Measurements from ENCODE around the gene MTREX.
A peak's percentile ranks its signal among the peaks of the same experiment; 100 is the strongest.

Gene MTREX

DNA sequence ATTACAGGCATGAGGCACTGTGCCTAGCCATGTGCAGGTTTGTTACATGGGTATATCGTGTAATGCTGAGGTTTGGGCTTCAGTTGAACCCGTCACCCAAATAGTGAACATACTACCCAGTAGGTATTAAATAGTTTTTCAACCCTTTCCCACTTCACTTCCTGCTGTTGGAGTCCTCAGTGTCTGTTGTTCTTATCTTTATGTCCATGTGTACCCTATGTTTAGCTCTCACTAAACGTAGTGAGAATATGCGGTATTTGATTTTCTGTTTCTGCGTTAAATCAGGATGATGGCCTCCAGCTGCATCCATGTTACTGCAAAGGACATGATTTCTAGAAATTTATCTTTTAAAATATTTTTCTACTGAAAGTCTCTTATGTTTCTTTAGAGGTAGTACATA, 17.8 kb downstream of the MTREX start:
- DNase-seq: no peak

DNA sequence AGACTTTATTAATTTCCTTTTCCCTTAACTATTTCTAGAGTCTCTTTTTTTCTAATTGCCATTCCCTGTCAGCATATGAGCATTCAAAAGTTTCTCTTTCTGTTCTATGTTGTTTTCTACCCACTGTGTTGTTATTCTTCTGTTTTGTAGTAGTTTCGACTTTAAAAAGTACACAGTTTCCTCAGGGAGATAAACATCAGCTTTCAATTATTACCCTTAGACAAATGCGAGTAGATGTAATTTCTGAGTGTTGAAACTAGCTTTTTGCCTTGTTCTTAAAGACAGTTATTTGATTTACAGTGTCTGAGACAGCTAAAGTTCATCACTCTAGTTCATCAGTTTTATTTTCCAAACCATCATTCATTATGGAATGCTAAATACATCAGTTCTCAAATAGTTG, 19.5 kb downstream of the MTREX start:
- DNase-seq: no peak

DNA sequence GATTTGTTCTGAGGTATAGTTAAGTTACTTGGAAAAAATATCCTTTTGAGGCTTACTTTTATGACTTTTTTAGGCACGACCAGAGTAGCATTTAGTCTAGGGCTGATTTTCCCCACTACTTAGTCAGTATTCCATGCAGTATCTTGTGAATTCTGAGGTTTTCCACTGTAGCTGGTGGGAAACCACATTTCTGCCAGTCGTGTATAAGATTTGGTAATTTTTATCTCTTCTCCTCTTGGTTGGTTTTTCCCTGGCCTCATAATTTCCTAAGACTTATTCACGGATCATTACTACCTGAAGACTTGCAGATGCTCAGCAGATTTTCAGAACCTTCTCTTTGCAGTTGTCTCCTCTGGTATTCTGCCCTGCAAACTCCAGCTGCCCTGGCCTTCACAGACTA, 23.5 kb downstream of the MTREX start:
- no peak for DNase-seq

DNA sequence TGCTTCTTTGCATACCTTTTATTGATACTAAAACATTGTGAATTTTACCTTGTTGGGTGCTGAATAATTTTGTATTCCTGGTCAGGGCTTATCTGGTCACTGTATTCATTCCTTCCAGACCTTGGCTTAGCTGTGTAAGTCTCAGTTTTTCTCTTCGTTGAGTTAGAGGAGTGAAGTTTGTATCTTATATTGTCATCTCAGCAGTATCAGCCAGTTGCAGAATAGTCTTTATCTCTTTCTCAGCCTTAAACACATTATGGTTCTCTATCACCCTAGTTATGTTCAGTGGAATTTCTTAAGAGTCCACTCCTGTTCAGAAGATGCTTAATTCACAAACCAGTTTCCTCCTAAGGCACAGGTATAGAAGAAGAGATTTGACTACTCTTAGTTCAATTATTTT, 25.2 kb downstream of the MTREX start:
- DNase-seq: no peak

DNA sequence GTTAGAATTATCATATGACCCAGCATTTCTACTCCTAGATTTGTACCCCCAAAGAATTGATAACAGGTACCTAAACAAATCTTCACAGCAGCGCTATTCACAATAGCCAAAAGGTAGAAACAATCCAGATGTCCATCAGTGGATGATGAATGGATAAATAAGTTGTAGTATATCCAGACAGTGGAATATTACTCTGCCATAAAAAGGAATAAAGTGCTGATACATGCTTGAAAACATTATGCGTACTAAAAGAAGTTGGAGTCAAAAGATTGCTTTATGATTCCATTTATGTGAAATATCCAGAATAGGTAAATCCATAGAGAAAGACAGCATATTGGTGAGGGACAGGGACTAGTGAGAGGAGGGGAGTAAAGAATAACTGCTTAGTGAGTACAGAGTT, 26.0 kb downstream of the MTREX start:
- DNase-seq: no peak

DNA sequence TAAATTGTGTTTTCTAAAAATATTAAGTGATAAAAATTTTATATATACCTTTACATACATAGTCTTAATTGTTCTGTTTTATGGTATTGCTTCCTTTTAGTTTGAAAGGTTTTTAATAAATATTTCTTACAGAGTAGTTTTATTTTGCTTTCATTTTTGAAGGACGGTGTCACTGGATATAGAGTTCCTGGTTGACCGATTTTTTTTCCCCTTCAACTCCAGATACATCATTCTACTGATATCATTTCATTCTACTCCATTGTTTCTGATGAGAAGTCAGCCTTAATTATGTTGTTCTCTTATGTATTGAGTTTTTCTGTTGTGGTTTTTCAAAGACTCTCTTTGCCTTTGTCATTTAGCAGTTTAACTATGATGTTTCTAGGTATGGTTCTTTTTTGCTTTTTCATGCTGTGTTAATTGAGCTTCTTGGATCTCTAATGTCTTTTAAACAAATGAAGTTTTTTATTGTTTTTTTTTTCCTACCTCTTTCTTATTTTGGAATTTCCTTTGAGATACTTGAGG, 30.4 kb downstream of the MTREX start:
- DNase-seq: no peak

DNA sequence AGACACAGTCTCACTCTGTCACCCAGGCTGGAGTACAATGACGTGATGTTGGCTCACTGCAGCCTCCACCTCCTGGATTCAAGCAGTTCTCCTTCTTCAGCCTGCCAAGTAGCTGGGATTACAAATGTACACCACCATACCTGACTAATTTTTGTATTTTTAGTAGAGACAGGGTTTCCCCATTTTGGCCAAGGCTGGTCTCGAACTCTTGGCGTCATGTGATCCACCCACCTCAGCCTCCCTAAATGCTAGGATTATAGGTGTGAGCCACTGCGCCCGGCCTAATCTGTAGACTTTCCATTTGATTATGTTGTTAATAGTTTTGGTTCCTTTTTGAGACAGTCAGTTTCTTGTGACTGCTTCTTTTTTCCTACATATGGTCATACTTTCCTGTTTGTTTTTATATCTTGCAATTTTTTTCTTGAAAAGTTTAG, 31.0 kb downstream of the MTREX start:
- DNase-seq: no peak

DNA sequence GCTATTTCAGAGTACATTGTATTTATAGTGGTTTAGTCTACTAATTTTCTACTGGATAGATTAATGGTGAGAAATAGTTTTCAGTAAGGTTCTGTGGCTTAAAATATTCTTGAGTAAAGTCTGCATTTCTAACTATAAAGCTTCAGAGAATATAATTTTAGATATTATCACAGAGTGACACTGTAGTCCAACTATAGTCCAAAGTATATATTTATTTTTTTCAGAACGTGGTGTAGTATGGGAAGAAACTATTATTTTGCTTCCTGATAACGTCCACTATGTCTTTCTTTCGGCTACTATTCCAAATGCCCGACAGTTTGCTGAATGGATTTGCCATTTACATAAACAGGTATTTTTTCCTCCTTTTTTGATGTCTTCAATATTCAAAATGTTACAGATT, 35.3 kb downstream of the MTREX start:
- no peak for DNase-seq

DNA sequence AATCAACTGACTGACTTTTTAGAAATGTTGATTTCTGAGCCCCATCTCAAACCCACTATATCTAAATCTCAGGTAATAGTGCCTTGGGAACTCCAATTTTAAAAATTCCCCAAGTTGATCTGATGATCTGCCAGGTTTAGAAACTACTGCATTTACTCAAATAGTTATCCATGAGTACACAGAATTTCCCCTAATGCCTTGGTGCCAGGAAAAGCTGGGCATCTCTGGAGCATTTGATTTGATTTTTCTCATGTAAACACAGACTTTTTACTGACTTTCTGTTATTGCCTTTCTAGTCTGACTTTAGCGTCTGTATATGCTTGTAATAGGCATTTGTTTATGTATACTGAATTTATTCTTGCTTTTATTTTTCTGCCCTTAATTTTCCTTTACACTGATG, 35.8 kb downstream of the MTREX start:
- no peak for DNase-seq

DNA sequence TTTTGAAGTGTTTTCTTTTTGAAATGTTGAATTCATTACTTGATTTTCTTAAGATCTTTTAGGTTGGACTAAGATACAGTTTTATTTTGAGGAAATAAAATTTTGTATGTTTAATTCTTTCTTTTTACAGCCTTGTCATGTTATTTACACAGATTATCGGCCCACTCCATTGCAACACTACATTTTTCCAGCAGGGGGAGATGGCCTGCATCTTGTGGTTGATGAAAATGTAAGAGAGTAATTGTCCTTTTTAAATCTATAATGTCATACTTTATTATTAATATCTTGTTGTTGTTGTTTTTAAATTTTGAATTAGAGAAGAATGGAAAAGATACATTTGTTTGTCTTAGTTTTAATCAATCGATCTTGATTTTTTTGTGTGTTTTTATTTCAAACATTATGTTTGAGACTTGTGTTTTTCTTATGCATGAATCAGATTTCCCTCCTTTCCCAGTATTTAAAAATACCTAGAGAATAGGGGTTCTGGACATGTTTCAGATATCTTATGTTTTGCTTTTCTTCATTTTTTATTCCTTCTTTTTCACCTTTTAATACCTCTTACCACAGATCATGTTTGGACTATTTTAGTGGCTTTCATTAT, 36.7 kb downstream of the MTREX start:
- peak; percentile 55 for DNase-seq

DNA sequence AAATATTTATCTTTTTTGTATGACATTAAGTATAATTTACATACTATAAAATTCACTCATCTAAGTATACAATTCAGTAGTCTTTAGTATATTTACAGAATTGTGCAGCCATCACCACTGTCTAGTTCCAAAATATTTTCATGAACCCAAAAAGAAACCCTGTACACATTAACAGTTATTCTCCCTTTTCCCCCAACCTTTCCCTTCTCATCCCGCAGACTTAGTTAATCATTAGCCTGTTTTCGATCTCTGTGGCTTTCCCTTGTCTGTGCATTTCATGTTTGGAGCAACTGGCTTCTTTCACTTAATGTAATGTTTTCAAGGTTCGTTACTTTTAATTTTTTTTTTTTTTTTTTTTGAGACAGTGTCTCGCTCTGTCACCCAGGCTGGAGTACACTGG, 37.5 kb downstream of the MTREX start:
- DNase-seq: no peak

DNA sequence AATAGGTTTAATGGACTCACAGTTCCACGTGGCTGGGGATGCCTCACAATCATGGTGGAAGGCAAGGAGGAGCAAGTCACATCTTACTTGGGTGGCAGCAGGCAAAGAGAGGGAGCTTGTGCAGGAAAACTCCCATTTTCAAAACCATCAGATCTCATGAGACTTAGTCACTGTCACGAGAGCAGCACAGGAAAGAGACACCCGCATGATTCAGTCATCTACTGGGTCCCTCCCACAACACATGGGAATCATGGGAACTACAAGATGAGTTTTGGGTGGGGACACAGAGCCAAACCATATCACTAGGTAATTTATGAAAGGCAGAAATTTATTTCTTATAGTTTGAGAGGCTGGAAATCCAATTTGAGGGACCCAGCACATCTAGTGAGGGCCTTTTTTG, 40.0 kb downstream of the MTREX start:
- DNase-seq: peak; percentile 22

DNA sequence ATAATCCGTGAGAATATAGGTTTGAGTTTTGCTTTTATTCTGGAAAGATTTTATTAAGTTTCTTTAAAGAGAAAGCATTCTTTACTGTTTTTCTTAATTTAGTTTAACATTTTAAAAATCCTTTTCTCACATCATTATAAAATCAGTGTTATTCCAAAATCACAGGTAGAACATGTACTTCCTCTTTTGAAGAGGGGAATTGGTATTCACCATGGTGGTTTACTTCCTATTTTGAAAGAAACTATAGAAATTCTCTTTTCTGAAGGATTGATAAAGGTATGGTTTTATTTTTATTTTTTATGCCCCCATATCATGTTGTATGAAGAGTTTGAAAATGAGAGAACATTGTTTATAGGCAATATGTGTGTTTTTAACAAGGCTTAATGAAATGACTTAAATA, 43.0 kb downstream of the MTREX start:
- no peak for DNase-seq

DNA sequence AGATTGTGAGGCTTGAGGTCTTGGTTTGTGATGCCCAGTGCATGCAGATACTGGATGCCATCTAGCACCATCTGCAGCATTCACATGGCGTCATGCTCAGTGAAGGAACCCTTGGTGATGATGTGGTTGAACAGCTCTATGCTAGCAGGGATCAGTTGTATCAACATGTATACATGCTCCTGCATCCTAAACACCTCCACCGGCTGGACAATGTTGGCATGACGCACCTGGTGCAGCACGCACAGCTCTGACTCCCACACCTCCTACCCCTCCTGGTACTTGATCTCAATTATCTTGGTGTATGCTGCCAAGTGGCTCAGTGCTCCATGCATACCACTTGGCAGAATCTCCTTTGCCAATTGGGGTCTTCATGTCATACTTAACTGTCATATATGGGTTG, 49.1 kb downstream of the MTREX start:
- no peak for DNase-seq

DNA sequence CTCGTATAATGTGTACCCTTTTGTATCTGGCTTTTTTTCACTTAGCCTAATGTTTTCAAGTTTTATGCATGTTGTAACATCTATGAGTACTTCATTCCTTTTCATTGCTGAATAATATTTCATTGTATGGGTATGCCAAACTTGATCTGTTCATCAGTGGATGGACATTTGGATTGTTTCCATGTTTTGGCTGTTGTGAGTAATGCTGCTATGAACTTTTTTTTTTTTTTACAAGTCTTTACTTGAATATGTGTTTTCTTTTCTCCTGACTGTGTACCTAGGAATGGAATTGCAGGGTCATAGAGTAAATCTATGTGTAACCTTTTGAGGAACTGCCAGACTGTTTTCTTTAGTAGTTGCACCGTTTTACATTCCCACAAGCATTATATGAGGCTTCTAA, 52.4 kb downstream of the MTREX start:
- peak; percentile 29 for DNase-seq

DNA sequence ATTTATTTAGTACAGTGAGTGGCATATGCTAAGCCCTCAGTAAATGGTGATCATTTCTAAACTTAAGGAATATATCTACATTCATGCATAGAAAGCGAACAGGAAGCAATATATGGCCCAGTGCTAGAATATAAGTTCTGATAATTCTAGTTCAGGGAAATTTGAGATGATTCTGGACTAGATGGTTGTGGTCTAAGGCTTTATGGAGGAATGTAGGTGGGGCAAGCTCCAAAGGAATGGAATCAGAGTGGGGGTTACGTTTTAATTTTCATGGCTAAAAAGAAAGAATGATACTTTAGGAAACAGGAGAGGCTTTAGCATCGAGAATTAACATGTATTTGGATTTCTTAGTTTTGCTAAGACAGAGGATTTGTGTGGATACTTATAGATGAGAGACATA, 56.1 kb downstream of the MTREX start:
- DNase-seq: peak; percentile 38

DNA sequence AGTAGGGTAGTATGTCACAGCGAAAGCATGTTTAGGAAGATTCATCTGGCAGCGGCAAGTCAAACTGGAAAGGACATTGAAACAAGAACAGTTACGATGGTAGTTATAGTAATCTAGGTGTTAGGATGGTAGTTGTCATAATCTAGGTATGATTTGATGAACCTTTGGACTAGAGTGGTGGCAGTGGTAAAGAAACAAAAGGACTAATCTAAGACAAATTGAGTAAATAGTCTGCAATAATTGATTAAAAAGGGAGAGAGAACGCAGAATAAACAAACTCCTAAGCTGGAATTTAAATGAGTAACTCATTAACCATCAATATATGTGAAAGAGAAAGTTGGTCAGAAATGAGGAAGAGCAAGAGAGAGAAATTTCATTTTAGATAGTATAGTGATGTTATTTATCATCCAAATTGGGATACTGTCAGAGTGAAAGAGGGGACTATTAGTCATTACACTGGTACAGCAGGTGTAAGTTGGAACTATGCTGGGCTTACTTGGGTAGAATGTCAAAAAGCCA, 56.8 kb downstream of the MTREX start:
- DNase-seq: no peak

DNA sequence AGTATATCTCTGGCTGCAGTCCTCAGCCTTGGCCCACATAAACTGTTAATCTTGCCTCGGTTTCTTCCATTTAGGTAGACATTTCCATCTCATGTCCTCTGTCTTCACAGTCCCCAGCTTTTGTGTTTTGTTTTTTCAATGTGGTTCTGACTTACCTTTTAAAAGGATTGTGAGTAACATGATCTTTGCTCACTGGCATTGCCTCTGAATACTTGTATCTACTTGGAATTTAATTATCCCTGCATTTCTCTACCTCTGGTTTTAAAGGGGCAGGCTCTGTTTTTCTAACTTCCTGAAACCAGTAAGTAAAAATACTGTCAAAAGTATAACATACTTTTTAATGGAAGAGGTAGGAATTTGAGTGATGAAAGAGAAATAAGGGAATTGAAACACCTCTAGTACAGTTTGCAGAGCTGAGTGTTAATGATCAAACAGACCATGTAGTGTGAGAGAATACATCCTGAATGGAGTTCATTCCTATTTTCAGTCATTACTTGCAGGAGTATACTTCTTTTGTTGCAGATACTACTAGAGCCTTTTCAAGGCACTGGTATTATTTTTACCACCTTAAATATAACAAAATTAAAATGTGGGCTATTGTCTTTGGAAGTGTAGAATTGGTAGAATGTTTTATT, 62.6 kb downstream of the MTREX start:
- no peak for DNase-seq

DNA sequence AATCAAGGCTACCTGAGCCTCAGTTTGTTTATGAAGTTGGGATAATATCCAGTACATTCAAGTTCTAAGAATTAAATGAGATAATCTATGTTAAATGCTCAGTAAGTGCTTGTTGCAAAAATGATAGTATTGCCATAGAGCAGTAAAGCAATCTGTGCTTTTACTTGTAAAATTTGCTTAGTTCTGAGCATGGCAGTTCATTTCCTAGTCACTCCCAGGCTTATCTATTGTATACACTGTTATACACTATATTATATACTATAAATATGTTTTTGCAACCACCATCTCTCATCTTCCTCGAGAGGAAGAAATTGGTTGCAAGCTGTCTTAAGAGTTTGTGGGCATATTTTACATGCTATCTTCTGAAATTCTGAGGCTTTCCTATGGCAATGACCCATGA, 63.4 kb downstream of the MTREX start:
- DNase-seq: no peak

DNA sequence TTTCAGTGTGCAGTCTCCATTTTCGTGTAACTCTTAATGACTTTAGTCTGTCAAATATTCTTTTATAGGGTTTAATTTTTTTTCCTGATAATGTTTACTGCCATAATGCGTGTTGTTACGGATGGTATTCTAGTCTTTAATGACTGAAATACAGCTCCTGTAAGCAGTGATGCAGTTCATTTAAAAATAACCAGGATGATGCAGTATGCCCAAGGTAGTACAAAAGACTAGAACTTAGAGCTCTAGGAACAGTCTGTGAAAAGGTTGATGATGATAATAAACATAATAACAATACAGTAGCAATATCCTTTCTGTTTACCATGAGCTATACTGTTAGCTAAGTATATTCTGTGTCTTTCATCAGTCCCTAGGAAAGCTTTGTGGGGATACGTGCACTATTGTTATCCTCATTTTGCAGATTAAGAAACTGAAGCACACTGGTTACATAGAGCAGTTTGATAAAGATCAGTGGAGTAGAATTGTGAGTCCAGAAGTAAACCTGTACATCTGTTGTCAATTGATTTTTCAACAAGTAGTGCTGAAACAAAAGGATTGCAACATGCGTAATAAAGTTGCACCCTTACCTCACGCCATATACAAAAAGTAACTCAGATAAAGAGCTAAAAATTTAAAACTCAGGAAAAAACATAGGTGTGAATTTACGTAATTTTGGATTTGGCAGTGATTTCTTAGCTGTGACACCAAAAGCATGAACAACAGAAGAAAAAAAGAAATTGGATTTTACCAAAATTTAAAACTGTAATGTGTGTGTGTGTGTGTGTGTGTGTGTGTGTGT, 64.5 kb downstream of the MTREX start:
- DNase-seq: no peak

DNA sequence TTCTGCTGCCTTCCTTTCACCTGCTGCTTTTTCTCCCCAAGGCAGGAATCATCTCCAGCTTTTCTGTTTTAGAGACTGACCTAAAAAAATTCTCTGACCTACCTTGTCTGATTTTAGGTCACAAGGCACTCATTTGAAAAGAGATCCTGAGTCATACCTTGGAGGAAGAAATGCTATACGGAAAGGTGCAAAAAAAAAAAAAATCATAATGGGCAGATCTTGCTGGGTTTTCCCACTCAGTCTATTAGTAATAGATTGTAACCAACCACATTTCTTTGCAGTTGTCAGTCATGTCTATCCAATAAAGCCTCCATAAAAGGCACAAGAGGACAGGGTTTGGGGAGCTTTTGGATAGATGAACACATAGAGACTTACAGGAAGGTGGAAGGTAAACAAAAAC, 70.0 kb downstream of the MTREX start:
- DNase-seq: no peak

DNA sequence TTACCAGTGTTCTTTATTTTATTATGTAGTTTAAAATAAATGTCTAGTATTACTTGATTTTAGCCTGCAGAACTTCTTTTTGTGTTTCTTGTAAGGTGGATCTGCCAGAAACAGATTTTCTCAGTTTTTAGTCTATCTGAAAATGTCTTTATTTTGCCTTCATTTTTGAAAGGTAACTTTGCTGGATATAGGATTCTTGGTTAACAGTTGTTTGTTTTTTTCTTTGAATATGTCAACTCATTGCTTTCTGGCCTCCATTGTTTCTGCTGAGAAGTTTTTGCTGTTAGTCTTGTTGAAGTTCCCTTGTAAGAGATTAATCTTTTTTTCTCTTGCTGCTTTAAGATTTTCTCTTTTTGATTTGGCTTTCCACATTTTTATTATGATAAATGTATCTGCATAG, 75.5 kb downstream of the MTREX start:
- no peak for DNase-seq

DNA sequence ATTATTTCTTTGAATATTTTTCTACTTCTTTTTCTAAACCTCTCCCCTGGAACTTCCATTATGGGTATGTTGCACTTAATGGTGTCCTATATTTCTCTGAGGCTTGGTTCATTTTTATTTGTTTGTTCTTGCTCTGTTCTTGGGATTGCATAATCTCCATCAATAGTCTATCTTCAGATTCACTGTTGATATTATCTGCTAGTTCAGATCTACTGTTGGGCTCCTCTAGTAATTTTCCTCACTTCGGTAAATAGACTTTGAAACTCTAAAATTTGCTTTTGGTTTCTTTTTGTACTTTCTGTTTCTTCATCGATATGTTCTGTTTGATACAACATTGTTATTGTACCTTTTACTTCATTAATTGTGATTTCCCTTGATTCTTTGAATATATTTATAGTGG, 76.3 kb downstream of the MTREX start:
- DNase-seq: no peak

DNA sequence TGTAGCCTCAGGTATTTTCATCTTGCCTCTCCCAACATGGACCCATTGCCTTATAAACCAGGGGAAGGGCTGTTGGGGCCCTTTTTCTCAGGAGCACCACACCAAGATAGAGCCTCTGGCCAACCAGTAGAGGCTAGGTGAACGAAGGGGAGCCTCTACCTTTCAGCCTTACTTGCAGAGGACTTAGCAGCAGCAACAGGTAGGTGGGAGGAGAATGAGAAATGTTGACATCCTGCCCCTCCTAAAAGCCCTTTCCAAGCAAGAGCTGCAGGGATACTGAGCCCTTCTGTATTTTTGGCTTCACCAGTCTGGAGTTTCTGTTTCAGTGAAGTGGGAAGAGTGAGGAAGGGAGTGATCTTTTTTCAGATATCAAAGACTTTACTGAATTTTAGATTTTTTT, 77.4 kb downstream of the MTREX start:
- DNase-seq: no peak

All from fibroblast of skin of back (primary cell).